Left ventricle myocardium superior (tissue), 1 donor: Measurements from ENCODE around the gene OR2T10. TPM values are rescaled to one million over a fixed set of nuclear protein-coding genes. Genes with fewer than 3 reads are reported as not detected.
"Not testable (repeated sequence)": the region's sequence is repeated elsewhere in the genome, so short reads cannot be mapped to it uniquely, and the experiment has no call there.

ENCODE experiments used
- ATAC-seq: fragments of 200-7000 bp; cut with Tn5 transposase; one replicate; pipeline ENCODE4 v1.9.1; 2020; ENCODE audit warnings: mild to moderate bottlenecking, moderate library complexity
- DNase-seq: peaks from one replicate; pipeline ENCODE4 v3.0.0-alpha.2; 2020
- intact Hi-C: fragments of 100-400 bp; cut with micrococcal nuclease; formaldehyde crosslinking; loops from one replicate; pipeline ENCODE4 v1.11.0; 2022
- total RNA-seq: library from RNA; stranded (reverse); fragmentation: NEBNext Ultra II Directional; extraction: Animal tissue kit (Norgen Biotek cat#: 25700); gene quantifications from one replicate; pipeline ENCODE4 v1.2.1, GENCODE V29; 2021
- donor health status: DM: no; HTN: yes; CAD: no; lungs with severe emphysema.

OR2T10 gene
- total RNA-seq, 1 donor from 2014 or later = not detected

GRCh38 chr1:248610301-248610700, 12.8 kb upstream of the OR2T10 start:
- ATAC-seq (no peak), DNase-seq (no peak)
- intact Hi-C loops = no loop called here

GRCh38 chr1:248599396-248599795, 1.9 kb upstream of the OR2T10 start:
- intact Hi-C loops = no loop called here
- ATAC-seq = no peak

GRCh38 chr1:248596615-248597014, 885 bp downstream of the OR2T10 start:
- ATAC-seq (no peak), DNase-seq (no peak)
- intact Hi-C loops = no loop called here

More at GRCh38 chr1:248599396-248599795, 1.9 kb upstream of the OR2T10 start:
- DNase-seq = no peak

GRCh38 chr1:248593226-248593625, 4.3 kb downstream of the OR2T10 start:
- DNase-seq (no peak), ATAC-seq (no peak)
- intact Hi-C loops = no loop called here

- ATAC-seq (no peak), DNase-seq (no peak)
- intact Hi-C loops = no loop called here
Observed at GRCh38 chr1:248592655-248593054, 4.8 kb downstream of the OR2T10 start.

- DNase-seq (no peak), ATAC-seq (no peak)
- intact Hi-C loops = no loop called here
Observed at GRCh38 chr1:248590055-248590454, 7.4 kb downstream of the OR2T10 start.

- ATAC-seq (no peak), DNase-seq (no peak)
- intact Hi-C loops = no loop called here
Observed at GRCh38 chr1:248589334-248589733, 8.2 kb downstream of the OR2T10 start.

- DNase-seq (no peak), ATAC-seq (no peak)
- intact Hi-C loops = no loop called here
Observed at GRCh38 chr1:248585266-248585665, 12.2 kb downstream of the OR2T10 start.

GRCh38 chr1:248576260-248576980, 21.1 kb downstream of the OR2T10 start:
- intact Hi-C loops = no loop called here
- DNase-seq (no peak), ATAC-seq (no peak)

GRCh38 chr1:248574657-248575056, 22.8 kb downstream of the OR2T10 start, which contains the start of gene OR2T34:
Gene OR2T34, minus strand, starts transcription at chr1:248574757. Its CDS starts 0 bp downstream, at chr1:248574757.
- intact Hi-C loops, DNase-seq: not testable (repeated sequence)

GRCh38 chr1:248573856-248574255, 23.6 kb downstream of the OR2T10 start:
- intact Hi-C loops, DNase-seq, ATAC-seq: not testable (repeated sequence)

More at GRCh38 chr1:248574657-248575056, 22.8 kb downstream of the OR2T10 start, which contains the start of gene OR2T34:
- not testable (repeated sequence) for ATAC-seq

- intact Hi-C loops = not testable (repeated sequence)
Observed at GRCh38 chr1:248572049-248572448, 25.5 kb downstream of the OR2T10 start.

GRCh38 chr1:248570811-248571210, 26.7 kb downstream of the OR2T10 start:
- ATAC-seq, intact Hi-C loops, DNase-seq: not testable (repeated sequence)

More at GRCh38 chr1:248572049-248572448, 25.5 kb downstream of the OR2T10 start:
- DNase-seq, ATAC-seq: not testable (repeated sequence)

GRCh38 chr1:248569049-248569448, 28.5 kb downstream of the OR2T10 start:
- ATAC-seq, intact Hi-C loops, DNase-seq: not testable (repeated sequence)

- DNase-seq, ATAC-seq, intact Hi-C loops: not testable (repeated sequence)
Observed at GRCh38 chr1:248565530-248566373, 31.7 kb downstream of the OR2T10 start.

- ATAC-seq, DNase-seq, intact Hi-C loops: not testable (repeated sequence)
Observed at GRCh38 chr1:248562672-248563071, 34.8 kb downstream of the OR2T10 start, which contains the start of gene OR2T29. Gene OR2T29, minus strand, starts transcription at chr1:248562772. Its CDS starts 3,281 bp downstream, at chr1:248559491.

- DNase-seq, intact Hi-C loops, ATAC-seq: not testable (repeated sequence)
Observed at GRCh38 chr1:248551027-248551426, 46.5 kb downstream of the OR2T10 start.

GRCh38 chr1:248547383-248547782, 50.1 kb downstream of the OR2T10 start:
- ATAC-seq, DNase-seq, intact Hi-C loops: not testable (repeated sequence)
